HG03575 (cell line): ENCODE measurements around the gene SEC61A2.
"Not testable (repeated sequence)": the region's sequence is repeated elsewhere in the genome, so short reads cannot be mapped to it uniquely, and the experiment has no call there.

Source experiments
- ATAC-seq: cut with Tn5 transposase; IDR thresholded peaks from one replicate; pipeline ENCODE4 v1.9.1; 2021; ENCODE audit not compliant: unreplicated experiment, insufficient number of reproducible peaks, low FRiP score; ENCODE audit errors: extremely low read depth

The SEC61A2 gene

DNA sequence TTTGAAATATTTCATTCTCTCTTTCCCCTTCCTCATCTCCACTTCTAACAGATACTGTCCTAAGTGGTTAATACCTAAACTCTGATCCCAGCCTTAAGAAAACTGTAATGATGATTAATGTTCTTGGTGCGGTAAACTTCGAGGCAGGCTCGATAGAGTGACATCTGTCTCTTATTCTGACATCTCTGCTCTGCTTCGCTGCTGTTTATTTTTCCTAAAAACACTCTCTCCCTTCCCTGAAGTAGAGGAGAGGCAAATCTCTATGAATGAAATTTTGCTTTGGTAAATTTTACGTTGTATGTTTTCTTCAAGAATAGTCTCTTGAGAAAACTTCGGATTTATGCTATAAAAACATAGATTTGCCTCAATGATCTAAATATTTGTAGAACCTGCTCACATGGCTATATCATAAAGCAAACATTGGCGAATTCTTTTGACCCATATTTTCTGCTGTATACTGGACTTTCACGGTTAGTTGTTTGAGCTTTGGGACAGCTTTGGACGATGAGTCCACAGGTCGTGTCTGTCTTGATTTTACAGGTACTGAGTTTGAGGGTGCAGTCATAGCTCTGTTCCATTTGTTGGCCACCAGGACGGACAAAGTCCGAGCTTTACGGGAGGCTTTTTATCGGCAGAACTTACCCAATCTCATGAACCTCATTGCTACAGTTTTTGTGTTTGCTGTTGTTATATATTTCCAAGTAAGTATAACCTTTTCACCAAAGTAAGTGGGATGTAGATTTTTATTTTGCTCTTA, 27.1 kb downstream of the SEC61A2 start:
- no peak for ATAC-seq

DNA sequence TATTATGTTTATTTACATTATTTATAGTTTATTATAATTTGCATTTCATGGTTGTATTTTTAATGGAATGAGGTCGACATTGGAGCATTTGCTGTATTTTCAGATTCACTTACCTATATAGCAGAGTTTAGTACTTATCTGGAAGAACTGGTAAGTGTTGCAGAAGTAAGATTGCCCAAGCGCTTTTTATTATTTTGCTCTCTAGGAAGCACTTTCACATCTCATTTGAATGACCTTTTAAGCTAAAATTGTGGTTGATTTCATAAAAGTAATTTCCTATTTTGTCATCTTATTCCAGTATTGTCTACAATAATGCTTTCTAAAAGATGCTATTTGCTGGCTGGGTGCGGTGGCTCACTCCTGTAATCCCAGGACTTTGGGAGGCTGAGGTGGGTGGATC, 28.6 kb downstream of the SEC61A2 start:
- no peak for ATAC-seq

DNA sequence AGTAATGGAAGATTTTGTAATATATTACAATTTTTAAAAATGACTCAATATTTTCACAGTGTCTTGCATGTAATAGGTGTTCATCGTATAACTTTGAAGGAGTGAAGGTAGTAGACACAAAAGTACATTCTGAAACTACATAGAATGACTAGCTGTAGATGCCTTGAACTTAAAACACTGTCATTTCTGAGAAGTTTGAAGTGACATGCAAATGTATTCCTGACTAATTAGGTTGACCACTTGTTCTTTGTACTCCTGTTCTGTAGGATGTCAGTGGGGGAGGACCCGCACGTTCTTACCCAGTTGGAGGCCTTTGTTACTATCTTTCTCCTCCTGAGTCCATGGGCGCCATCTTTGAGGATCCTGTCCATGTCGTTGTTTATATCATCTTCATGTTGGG, 31.2 kb downstream of the SEC61A2 start:
- no peak for ATAC-seq

DNA sequence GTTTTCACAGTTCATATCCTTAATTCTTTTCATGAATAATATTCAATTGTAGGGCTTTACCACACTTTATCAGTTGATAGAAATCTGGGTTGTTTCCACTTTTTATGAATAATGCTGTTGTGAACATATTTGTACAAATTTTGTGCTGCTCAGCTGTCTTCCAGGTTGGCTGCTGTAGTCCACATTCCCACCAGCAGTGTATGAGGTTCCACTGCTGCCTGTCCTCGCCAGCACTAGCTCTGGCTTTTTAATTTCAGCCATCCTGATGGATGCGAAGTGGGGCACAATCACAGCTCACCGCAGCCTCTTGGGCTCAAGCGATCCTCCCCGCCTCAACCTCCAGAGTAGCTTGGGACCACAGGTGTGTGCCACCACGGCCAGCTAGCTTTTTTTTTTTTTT, 33.5 kb downstream of the SEC61A2 start:
- ATAC-seq = no peak

DNA sequence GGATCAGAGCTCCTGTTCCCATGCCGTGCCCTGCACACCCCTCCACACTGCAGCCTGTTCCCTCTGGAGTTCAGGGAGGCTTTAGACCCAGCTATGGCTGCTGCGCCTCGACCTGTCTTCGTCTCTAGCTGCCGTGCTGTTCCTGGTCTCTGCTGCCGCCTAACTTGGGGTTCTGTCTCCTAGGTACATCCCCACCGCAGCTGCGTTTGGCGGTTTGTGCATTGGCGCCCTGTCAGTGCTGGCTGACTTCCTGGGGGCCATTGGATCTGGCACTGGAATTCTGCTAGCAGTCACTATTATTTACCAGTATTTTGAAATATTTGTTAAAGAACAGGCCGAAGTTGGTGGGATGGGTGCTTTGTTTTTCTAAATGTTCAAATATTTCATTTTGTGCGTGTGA, 34.6 kb downstream of the SEC61A2 start:
- no peak for ATAC-seq

DNA sequence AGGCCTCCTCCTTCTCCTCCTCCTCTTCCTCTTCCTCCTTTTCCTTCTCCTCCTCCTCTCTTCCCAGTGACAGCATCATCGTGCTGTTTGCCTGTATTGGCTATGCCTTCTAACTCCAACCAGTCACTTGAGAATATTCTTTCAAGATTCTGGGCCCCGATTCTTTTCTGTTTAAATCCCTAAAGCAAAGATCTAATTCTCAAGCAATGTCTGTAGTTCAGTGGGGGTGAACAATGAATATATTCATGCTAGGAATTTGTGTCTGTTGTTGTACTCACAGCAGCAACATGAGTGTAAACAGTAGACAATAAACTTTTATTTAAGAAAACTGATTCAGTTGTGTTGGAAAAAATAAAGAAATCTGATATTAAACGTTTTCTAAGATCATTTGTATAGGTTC, 35.6 kb downstream of the SEC61A2 start:
- no peak for ATAC-seq

DNA sequence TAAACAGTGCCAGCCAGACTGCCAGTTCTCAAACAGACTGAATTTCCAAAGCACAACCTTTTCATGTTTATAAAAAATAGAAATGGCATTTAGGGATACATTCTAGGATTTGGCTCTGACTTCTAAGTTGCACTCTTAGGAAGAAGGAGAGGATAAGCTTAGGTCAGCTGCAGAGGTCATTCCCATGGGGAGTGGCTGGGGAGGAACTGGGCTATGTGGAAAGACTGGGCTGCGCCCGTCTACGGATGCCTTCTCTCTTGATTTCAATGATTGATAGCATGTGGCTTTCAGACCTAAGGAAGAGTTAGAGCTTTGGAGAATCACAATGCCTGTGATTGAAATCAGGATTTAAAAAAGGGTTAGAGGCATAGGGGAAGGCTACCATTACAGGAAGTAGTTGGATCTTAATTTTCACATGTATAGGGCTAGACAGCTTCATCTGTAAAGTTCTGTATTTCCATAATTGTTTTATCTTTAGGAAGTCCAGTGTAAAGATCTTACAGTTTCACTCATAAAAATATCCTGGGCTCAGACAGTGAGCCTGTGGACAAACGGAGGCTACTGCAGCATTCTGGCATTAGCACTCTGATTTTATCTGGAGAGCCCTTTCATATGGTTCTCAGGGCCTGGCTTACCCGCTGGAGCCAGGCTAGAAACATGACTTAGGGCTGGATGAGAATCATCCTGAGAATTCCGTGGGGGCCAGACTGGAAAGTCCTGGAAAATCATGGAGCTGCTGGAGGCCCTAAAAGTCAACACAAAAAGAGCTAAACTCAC, 36.7 kb downstream of the SEC61A2 start:
- ATAC-seq = no peak

DNA sequence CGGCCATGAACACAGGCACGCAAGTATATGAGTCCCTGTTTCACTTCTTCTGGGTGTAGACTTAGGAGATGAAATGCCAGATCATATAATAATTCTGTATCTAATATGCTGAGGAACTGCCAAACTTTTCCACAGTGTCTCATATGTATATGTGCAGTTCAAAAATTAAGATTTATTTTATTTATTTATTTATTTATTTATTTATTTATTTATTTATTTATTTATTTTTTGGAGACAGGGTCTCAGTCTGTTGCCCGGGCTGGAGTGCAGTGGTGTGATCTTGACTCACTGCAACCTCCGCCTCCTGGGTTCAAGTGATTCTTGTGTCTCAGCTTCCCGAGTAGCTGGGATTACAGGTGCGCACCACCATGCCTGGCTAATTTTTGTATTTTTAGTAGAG, 42.0 kb downstream of the SEC61A2 start:
- not testable (repeated sequence) for ATAC-seq

DNA sequence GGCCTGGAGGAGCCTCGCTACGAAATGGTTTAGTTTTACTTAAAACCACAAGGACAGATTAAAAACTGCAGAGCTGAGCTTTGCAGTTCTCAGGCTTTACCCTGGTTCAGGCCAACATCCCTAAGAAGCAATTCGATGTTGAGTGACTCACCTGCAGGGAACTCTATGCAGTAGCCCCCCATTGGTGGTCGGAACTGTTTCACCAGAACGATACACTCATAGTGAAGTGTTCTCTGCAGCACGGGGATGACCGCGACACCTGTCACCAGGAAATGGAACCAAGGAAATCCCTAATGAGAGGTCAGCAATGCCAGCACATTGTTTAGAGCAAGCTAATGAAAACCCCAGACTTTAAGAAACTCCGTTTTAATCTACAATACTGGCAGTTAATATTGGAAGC, 48.2 kb downstream of the SEC61A2 start:
- no peak for ATAC-seq

DNA sequence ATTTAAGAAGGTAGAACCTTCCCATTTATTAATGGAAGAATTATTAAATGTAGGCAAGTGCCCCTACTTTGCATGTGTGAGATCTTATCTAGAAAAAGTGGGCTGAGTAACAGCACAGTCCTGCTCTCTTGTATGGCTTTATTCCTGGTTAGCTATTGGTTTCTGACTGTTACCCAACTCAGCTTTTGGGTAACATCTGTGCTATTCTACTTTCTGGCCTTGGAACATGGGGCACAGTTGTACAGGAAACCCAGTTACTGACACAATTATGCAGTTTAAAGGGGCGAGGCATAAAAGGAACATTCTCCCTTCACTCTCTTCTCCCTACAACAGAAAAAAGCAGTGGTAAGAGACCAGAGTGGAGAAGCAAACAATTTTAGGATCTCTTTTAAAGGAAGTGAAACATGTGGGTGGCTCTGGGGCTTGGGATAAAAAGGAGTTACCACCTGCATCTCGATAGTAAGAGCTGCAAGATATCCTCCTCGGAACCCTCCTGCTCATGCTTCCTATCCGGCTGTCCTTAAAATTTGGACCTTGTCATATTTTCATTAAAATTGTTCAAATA, 50.2 kb downstream of the SEC61A2 start:
- no peak for ATAC-seq

DNA sequence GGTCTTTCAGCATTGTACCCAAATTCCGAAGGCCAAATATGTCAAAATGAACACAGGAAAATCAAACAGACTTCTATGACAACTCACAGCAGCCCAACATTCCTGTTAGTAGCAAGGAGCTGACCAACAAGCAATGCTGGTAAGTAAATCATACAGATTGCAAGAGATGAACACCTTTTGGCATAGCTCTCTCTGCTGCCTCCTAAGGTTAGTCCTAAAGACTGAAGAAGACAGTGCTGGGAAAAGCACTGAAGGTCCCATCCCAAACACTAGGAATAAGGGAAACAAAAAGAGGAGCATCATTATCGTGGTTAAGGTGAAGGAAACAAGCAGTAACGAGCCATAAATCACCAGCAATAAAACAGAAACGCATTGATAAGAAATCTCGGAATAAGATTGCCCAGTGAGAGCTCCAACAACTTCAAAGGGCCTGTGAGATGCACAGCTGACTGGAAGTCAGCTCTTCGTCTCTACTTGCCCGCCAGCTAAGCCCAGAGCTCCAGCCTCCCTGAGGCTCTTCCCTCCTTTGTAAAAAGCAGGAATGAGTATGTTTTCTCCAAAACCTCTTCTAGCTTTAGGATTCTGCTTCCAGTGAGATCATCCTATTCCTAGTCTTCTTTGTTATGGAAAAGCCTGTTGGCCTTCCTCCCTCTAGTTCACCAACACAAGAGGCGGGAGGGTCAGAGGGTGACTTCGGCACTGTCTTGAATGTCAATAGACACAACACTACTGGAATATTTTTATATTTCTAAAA, 50.9 kb downstream of the SEC61A2 start:
- ATAC-seq = no peak

DNA sequence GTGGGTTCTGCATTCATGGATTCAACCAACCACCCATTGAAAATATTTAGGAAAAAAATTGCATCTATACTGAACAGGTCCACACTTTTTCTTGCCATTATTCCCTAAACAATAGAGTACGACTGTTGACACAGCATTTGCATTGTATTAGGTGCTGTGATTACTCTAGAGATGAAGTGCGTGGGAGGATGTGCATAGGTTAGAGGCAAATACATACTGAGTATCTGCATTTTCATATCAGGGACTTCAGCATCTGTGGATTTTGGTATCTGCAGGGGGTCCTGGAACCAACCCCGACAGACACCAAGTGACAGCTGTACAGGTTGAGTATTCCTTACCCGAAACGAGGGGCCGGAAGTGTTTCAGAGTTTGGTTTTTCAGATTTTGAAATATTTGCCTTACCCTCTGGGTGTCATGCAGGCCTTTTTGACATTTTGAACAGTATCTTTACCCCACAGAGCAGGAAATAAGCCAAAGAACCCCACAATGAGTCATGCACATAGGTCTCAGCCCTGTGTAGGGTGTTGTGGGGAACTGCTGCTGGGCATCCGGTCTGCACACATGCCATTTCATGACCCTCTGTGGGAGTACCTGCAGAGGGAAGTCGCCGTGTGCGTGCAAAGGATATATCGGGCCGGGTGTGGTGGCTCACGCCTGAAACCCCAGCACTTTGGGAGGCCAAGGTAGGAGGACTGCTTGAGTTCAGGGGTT, 51.7 kb downstream of the SEC61A2 start:
- no peak for ATAC-seq

DNA sequence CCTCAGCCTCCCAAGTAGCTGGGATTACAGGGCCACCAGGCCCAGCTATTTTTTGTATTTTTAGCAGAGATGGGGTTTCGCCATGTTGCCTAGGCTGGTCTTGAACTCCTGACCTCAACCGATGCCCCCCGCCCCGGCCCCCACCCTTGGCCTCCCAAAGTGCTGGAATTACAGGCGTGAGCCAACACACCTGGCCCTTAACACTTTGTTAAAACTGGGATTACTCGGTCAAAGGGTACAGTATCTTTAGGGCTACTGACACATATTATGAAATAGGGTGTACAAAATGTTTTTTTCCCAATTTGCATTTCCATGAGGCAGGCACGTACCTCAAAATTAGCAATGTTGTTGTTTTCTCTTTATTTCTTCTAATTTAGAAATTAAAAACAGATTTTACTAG, 54.7 kb downstream of the SEC61A2 start:
- no peak for ATAC-seq

DNA sequence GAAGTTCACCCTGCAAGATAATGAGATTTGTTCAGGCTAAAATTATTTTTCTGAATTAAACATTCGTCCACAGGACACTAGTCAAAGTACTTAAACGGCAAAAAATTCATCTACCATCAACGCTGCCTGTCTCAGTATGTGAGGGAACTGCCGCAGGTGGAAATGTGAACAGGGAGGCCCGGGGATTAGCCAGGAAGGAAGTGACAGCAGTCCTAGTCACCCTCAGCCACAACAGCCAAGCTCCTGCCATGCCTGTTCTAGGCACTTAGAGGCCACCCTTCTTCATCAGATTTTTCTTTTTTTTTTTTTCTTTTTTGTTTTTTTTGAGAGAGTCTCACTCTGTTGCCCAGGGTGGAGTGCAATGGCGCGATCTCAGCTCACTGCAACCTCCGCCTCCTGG, 56.8 kb downstream of the SEC61A2 start:
- ATAC-seq = no peak

DNA sequence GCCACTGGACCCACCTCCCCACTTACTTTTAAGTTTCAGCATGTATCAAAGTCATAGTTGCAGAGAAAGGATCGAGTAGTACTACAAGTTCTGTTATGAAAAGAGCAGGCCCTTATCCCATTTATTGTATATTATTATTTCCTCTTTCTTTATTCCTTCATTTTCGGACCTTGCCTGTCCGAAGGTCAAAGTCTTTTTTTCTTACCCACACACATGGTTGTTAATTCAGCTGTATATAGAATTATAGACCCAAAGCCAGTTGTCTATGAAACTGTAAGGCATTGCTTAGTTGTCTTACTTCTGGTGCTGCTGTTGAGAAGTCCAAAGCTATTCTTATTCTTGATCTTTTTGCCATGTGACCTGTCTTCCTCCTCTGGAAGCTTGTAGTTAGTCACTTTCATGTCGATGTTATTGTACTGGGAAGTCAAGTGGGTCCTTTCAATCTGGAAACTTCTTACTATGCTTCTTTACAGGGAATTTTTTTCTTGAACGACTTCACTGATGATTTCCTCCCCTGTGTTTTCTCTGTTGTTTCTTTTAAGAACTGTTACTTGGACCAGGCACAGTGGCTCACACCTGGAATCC, 57.9 kb downstream of the SEC61A2 start:
- ATAC-seq = no peak

DNA sequence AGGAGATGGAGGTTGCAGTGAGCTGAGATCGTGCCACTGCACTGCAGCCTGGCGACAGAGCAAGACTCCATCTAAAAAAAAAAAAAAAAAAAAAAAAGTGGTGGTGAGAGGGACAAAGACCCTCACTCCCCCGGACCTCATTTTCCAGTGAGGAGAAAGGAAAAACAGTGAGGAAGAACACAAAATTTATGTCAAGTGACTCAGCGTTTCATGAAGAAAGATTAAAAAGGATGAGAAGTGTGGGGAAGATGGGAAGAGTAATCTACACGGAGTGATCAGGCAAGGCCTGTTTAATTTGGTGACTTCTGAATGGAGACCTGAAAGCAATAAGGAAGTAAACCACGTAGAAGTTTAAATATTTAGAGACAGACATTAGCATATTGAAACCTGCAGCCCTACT, 59.2 kb downstream of the SEC61A2 start:
- no peak for ATAC-seq

DNA sequence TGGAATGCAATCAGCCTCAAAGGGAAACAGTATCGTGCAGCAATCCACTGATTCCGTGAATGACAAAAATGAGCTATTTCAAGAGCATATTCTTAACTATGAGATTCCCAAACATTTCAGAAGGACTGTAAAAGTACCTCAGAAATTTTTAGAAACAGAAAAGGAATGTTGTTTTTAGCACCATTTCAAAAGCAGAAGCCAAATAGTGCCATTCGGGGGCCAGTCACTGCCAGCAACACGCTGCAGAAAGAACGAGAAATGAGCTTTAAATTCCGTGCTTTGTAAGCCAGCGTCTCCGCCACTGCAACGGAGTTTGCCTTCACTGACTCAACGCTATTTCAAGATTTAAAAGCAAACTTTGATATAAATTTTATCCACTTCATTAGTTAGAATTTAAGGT, 59.9 kb downstream of the SEC61A2 start:
- no peak for ATAC-seq

DNA sequence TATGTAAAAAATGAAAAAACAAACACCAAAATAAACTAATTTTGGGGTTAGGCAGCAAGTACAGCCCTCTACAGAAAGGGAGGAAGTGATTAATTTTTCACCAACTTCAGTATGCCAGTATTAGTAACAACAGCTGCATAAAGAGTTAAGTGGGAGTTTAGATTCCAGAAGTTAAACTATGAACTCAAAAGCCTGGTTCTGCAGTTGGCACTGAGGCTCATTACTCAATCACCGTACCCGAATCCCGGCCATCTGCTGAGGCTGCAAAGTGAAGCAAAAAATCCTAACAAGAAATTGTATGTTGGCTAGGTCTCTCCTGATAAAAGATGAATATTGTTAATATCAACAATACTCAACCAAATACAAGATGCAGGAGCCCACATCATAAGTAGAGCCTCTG, 62.2 kb downstream of the SEC61A2 start:
- no peak for ATAC-seq

DNA sequence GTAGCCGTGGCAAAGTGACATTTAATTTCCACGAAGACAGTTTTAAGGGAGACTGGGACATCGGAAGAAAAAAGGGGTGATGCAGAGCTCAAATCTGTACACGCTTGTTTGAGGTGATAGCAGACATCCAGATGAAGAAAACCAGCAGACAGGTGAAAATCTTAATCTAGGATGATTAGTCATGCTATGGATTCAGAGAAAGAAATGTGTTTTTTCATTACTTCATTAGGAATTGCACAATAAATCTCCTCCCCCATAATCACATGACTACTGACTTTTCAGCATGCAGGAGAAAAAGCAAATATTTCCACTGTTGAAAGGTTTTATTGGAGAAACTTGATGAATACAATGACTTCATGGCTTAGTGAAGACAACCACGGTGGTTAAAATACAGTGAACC, 63.7 kb downstream of the SEC61A2 start:
- no peak for ATAC-seq
